T-helper 2 cell treated with Interferon-gamma antibody and Interleukin-4, amounts not matched to agents 5 μg/mL and 100 μg/mL, for 36 hours (primary cell): ENCODE results near the gene FBXO24.

ENCODE experiments used
- DNase-seq: peaks from one replicate; pipeline ENCODE4 v3.0.0; 2021; ENCODE audit warnings: low spot score
- H3K27ac Mint-ChIP-seq: one replicate; pipeline ENCODE4 v1.8.0; 2021; ENCODE audit warnings: mild to moderate bottlenecking, mixed read lengths
- H3K27me3 Mint-ChIP-seq: one replicate; pipeline ENCODE4 v1.8.0; 2021; ENCODE audit warnings: low read depth, mixed read lengths
- H3K36me3 Mint-ChIP-seq: one replicate; pipeline ENCODE4 v1.8.0; 2021; ENCODE audit warnings: low read depth, mixed read lengths
- H3K4me1 Mint-ChIP-seq: one replicate; pipeline ENCODE4 v1.8.0; 2021; ENCODE audit warnings: low read depth, mixed read lengths
- H3K4me3 Mint-ChIP-seq: one replicate; pipeline ENCODE4 v1.8.0; 2022; ENCODE audit warnings: mild to moderate bottlenecking, moderate library complexity, mixed read lengths
- H3K9me3 Mint-ChIP-seq: one replicate; pipeline ENCODE4 v1.8.0; 2021; ENCODE audit warnings: mixed read lengths

Gene FBXO24

DNA sequence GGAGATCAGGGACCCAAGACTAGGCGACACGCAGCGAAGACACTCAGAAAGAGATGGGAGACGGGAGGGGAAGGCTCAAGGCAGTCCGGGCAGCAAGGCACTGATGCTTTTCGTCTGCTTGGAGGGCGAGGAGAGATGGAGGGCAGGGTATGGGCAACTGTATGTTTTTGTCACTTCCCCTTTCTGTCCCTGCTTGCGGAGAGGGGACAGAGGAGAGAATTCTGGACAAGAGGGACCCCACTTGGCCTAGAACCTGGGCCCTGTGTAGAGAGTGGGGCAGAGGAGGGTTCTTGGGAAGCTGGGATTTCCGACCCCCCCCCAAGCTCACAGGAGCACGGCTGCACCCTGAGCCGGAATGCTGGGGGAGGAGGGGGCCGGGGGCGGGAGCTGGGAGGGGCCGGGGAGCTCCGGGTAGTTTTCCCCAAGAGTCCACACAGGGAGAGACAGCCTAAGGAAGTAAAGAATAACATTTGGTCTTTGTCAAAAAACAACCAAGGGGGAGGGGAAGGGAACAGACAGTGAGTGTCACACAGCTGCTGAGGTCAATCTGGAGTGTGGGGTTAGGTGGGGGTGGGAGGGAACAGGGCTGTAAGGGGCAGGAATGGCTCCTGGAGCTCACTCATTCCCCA, 2.0 kb upstream of the FBXO24 start:
- H3K9me3 Mint-ChIP-seq, result no peaks in the 10 kb centered on the region

DNA sequence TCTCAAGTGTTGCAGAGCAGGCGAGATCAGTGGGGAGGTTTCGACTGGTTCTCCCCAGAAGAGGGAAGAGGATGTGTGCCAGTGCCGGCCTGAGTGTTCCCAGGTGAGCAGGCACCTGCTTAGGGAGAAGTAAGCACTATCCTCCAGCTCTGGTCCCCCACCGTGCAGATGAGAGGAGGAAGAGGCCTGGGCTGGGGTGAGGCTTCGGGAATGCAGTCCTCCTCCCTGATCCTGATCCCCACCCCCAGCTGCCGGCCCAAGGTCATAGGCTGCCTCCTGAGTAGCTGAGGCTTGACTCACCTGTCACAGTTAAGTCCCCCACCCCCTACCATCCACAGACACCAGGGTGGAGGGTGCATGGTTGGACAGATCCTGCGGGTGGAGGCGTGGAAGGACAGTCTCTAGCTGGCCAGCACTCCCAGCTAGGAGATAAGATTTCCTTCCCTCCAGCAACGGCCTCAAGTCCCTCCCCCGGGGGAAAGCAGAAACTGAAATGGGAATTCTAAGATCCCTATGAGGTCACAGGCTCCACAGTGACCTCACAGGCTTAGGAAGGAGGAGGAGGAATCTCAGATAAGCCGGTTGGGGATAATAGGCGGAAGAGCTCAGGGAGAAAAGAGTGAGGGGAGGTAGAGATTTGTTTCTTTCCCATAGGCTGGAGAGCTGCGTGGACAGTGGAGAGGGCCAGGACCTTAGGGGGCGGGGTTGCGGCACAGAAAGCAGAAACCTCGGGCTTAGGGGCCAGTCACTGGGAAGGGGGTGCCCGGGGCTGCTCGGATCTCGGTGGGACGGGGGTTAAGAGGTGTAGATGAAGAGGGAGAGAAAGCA, 1.2 kb upstream of the FBXO24 start:
- Mint-ChIP-seq H3K4me3 (peak overlapping the region; percentile 98), H3K36me3 (peaks cover 17% of the 10 kb centered on the region), H3K27ac (peak overlapping the region; percentile 97), H3K4me1 (peaks cover 17% of the 10 kb centered on the region), H3K9me3 (no peaks in the 10 kb centered on the region), H3K27me3 (peaks cover 3% of the 10 kb centered on the region)
- no peak for DNase-seq

More for the DNA sequence above, 2.0 kb upstream of the FBXO24 start:
- Mint-ChIP-seq H3K27me3 (peaks cover under 1% of the 10 kb centered on the region), H3K27ac (peak overlapping the region; percentile 97), H3K36me3 (peaks cover 20% of the 10 kb centered on the region), H3K4me3 (peak overlapping the region; percentile 98), H3K4me1 (peaks cover 17% of the 10 kb centered on the region)
- DNase-seq, result no peak

DNA sequence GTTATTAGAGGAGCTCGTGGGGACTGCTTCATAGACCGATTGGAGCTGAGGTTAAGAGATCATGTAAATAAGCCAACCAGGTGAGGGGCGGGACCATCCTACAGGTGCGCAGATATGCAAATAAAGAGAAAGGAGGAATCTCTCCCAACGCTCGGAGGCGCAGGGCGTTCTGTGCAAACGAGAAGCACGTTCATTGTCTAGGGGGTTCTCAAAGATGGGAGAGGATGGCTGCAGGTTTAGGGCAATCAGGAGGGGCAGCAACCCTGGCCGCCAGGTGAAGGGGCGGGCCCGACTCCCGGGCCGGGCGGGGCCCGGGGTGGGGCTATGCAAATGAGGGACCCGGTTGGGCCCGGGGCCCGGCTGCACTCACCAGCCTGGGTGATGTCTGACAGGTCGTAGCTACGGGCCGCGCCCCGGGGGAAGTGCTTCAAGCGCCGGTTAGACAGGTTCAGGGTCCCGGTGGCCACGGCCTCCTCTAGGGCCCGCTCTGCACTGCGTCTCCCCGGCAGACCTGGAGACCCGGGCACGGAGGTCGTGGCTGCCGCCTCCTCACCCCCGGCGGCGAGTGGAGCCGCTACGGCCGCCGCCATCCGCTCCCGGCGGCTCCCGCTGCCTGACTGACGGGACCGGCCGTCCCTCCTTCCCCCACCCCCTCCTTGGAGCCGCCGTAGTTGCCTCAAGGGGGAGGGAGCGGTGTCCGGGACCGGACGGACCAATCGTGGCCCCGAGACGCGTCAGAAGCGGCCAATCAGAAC, 440 bp upstream of the FBXO24 start, which contains the start of gene LRCH4:
Gene LRCH4 (minus strand): TSS at position 619 of the 755 bp plus-strand sequence. CDS start 29 bp downstream, at position 590.
- Mint-ChIP-seq H3K9me3 (no peaks in the 10 kb centered on the region), H3K4me3 (peak within 1 kb of the TSS; percentile 98), H3K27ac (peak within 1 kb of the TSS; percentile 97), H3K27me3 (peaks cover 8% of the 10 kb centered on the region), H3K36me3 (peaks cover 17% of the 10 kb centered on the region), H3K4me1 (peaks cover 18% of the 10 kb centered on the region)
- peak; percentile 57 for DNase-seq

DNA sequence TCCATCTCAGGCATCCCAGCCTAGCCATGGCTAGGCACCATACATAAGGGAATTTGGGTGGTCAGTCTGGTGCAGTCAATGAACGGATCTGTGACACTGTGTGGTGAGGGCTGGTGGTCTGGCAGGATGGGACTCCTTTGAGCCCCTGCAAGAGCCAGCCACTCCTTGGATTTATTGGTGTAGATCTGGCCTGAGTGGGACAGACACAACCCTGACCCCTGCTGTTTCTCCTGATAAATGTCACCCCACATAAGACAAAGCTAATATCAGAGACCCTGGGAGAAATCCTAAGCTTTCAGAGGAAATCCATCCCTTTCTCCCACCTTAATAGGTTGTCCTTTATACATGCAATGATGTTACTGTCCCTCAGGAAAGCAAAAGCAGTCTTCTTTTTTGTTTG, 2.3 kb downstream of the FBXO24 start:
- peak overlapping the region; percentile 64 for H3K4me3 Mint-ChIP-seq
- H3K4me1 Mint-ChIP-seq, result peaks cover 15% of the 10 kb centered on the region
- peaks cover 6% of the 10 kb centered on the region for H3K36me3 Mint-ChIP-seq
- H3K9me3 Mint-ChIP-seq, result no peaks in the 10 kb centered on the region
- H3K27me3 Mint-ChIP-seq, result peaks cover 11% of the 10 kb centered on the region
- no peak for DNase-seq
- H3K27ac Mint-ChIP-seq, result no peak overlapping the region

DNA sequence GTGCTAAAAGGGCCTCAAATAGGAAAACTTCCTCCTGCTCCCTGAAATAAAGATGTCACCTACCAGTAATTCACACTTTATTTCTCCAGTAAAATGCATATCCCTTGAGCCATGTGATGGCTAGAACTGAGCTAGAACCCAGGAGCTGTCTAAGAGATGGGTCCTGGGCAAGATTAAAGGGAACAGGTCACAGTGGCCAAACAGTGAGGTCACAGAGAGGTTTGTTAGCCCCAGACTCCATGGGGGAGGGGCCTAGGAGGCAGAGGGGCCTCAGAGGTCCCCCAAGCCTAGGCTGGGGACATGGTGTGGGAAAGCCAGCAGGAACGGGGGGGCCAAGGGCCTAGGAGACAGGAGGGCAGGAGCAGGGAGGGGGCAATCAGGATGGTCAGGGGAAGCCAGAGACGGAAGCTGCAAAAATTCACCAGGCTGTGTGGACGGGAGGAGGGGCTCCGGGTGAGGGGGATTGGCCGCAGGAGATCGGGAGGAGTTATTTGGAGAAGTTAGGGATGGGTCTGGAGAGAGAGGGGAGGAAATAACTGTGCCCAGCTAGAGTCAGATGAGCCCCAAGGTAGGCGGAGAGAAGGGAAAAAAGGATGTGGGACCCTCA, 3.3 kb downstream of the FBXO24 start:
- Mint-ChIP-seq H3K4me3 (no peak overlapping the region), H3K4me1 (peaks cover 10% of the 10 kb centered on the region), H3K36me3 (no peaks in the 10 kb centered on the region), H3K27me3 (peaks cover 11% of the 10 kb centered on the region), H3K27ac (no peak overlapping the region), H3K9me3 (no peaks in the 10 kb centered on the region)
- no peak for DNase-seq

DNA sequence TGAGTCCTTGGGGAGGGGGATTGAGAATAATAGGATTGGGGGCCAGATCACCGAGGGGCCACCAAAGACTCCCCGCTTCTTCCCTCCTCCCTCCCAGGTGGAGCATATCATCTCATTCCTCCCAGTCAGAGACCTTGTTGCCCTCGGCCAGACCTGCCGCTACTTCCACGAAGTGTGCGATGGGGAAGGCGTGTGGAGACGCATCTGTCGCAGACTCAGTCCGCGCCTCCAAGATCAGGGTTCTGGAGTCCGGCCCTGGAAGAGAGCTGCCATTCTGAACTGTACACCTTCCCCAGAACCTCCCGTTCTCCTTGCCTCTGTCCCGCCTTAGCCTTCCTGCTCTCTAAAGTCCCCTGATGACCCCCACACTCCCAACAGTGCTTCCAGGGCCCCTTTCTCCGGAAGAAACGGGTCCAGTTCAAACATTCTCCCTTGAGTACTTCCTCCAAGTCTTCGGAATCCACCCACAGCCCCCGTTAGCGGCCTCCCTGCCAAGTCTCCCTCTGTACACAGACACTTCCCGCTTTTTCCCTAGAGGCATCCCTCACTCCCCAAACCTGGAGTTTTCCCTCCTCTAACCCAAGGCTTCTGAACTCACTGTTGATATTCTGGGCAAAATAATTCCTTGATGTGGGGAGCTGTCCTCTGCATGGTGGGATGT, 4.1 kb downstream of the FBXO24 start:
- Mint-ChIP-seq H3K27me3 (peaks cover 11% of the 10 kb centered on the region), H3K27ac (no peak overlapping the region), H3K4me3 (no peak overlapping the region), H3K9me3 (no peaks in the 10 kb centered on the region), H3K4me1 (peaks cover 7% of the 10 kb centered on the region), H3K36me3 (no peaks in the 10 kb centered on the region)
- no peak for DNase-seq

DNA sequence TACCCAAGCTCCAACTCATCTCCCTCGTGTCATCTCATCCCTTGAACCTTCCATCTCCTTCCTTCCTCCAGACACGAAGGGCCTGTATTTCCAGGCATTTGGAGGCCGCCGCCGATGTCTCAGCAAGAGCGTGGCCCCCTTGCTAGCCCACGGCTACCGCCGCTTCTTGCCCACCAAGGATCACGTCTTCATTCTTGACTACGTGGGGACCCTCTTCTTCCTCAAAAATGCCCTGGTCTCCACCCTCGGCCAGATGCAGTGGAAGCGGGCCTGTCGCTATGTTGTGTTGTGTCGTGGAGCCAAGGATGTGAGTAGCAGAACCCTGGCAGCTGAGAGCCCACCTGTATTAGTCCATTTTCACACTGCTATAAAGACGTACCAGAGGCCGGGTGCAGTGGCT, 5.5 kb downstream of the FBXO24 start:
- H3K27me3 Mint-ChIP-seq, result peaks cover 11% of the 10 kb centered on the region
- no peaks in the 10 kb centered on the region for H3K36me3 Mint-ChIP-seq
- H3K4me1 Mint-ChIP-seq, result peaks cover 6% of the 10 kb centered on the region
- no peak for DNase-seq
- H3K9me3 Mint-ChIP-seq, result no peaks in the 10 kb centered on the region
- H3K4me3 Mint-ChIP-seq, result no peak overlapping the region
- H3K27ac Mint-ChIP-seq, result no peak overlapping the region

DNA sequence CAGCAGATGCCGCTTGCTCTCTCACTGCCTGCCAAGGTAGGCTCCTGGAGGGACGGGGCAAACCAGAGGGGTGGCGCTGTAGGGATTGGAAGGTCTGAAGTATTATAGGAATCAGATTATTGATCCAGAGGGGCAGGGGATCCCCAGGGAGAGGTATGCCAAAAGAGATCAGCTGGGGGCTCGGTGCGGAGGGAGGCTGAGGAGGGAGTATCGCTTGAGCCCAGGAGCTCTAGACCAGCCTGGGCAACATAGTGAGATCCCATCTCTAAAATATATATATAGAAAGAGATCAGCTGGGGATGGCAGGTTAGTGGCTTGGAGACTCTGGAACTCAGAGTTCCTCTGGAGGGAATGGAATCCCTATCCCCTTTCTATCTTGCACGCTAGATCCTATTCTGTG, 9.1 kb downstream of the FBXO24 start:
- Mint-ChIP-seq H3K9me3 (no peaks in the 10 kb centered on the region), H3K36me3 (no peaks in the 10 kb centered on the region), H3K4me1 (peaks cover 5% of the 10 kb centered on the region), H3K27ac (no peak overlapping the region), H3K27me3 (peaks cover 7% of the 10 kb centered on the region), H3K4me3 (no peak overlapping the region)
- no peak for DNase-seq

DNA sequence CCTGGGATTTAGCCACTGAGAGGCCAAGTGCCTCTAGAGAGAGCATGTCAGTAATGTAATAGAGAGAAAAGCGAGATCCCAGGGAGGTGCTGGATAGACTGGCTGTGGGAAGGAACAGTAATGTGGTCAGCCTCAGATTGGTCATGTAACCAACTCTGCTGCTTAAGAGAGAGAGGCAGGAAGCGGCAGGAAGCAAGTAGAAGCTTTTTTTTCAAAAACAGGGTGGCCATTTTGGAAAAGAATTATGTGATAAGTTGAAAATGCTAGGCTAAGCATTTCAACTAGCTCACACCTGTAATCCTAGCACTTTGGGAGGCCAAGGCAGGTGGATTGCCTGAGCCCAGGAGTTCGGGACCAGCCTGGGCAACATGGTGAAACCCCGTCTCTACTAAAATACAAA, 12.3 kb downstream of the FBXO24 start:
- Mint-ChIP-seq H3K27me3 (no peaks in the 10 kb centered on the region), H3K9me3 (no peaks in the 10 kb centered on the region), H3K4me3 (no peak overlapping the region), H3K36me3 (no peaks in the 10 kb centered on the region), H3K4me1 (peaks cover 4% of the 10 kb centered on the region), H3K27ac (no peak overlapping the region)
- no peak for DNase-seq

DNA sequence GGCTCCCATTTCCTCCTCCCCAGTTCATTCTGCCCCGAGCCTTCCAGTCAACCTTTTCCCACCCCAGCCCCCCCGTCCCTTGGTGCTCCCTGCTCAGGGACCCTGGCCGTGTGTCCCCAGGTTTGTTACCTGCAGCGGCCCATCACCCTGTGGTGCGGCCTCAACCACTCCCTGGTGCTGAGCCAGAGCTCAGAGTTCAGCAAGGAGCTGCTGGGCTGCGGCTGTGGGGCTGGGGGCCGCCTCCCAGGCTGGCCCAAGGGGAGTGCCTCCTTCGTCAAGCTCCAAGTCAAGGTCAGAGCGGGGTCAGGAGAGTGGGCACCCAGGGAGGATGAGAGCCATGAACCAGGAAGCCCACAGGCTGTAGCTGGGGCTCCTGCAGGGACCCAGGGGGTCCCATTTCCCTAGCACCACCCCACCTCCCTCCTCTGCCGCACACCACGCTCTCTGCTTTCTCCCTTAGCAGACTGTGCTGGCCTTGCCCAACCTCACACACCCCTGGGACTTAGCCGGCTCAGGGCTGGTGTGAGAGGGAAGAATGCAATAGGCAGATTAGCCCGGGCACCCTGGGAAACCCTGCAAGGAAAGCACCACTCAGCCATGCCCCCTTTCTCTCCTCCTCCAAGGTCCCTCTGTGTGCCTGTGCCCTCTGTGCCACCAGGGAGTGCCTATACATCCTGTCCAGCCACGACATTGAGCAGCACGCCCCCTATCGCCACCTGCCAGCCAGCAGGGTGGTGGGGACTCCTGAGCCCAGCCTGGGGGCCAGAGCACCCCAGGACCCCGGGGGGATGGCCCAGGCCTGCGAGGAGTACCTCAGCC, 14.0 kb downstream of the FBXO24 start:
- DNase-seq, result no peak
- Mint-ChIP-seq H3K36me3 (no peaks in the 10 kb centered on the region), H3K9me3 (no peaks in the 10 kb centered on the region), H3K4me3 (no peak overlapping the region), H3K27ac (no peak overlapping the region), H3K4me1 (peaks cover 9% of the 10 kb centered on the region), H3K27me3 (no peaks in the 10 kb centered on the region)

DNA sequence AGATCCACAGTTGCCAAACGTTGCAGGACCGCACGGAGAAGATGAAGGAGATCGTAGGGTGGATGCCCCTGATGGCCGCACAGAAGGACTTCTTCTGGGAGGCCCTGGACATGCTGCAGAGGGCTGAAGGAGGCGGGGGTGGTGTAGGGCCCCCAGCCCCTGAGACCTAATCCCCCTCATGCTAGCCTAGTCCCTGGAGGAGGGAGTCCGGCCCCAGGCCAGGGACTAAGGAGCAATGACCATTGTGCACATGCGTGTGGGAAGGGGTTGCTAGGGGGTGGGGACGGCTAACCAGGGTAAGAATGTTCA, 14.6 kb downstream of the FBXO24 start:
- Mint-ChIP-seq H3K9me3 (no peaks in the 10 kb centered on the region), H3K27me3 (no peaks in the 10 kb centered on the region), H3K36me3 (no peaks in the 10 kb centered on the region), H3K4me3 (no peak overlapping the region), H3K27ac (no peak overlapping the region), H3K4me1 (peaks cover 13% of the 10 kb centered on the region)
- no peak for DNase-seq

DNA sequence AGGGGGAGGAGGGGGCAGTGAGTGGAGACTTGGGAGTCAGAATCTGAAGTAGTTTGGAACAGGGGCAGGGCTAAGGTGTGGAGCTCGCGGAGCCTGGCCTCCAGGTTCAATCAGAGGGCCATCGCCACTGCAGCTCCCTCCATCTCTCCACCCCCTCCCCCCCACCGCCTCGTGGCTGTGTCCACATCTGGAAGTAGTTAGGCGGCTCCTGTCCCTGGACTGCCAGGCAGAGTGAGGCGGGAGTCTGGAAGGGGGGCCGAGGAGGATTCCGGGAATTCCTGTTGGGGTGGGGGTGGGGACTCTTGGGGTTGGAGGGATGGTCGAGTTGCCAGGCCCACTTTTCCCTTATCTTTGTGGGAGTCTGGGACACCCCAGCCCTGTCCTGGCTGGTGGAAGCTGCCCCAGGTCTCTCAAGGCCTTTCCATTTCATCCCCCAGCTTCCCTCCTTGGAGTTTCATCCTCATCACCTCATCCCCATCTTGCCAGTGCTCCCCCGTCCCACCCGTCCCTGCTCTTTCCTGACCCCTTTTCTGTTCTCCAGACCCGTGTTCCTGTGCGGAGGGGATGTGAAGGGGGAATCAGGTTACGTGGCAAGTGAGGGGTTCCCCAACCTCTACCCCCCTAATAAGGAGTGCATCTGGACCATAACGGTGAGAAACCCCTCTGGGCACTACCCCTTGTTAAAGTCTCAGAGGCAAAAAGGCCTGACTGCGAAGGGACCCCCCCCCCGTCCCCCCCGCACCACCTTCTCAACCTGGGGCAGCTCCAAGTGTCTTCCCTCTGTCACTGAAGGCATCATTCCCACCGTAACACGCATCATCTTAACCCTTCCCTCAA, 17.0 kb downstream of the FBXO24 start:
- Mint-ChIP-seq H3K4me3 (peak overlapping the region; percentile 87), H3K4me1 (peaks cover 16% of the 10 kb centered on the region), H3K27ac (no peak overlapping the region), H3K27me3 (no peaks in the 10 kb centered on the region), H3K9me3 (no peaks in the 10 kb centered on the region), H3K36me3 (no peaks in the 10 kb centered on the region)
- no peak for DNase-seq
